Psoas muscle (tissue), 8 donors: ENCODE data around the gene METRNL. TPM values are rescaled to one million over a fixed set of nuclear protein-coding genes. Genes with fewer than 3 reads are reported as not detected.

Experiments used
- ATAC-seq, 4 donors: fragments of 200-7000 bp; cut with Tn5 transposase; one replicate each; pipeline ENCODE4 v1.9.1; 2020; ENCODE audit warnings: moderate library complexity in 3 of 4, mild to moderate bottlenecking in 2 of 4
- DNase-seq, 2 donors: peaks; one replicate each; pipeline ENCODE4 v3.0.0-alpha.2; 2020
- H3K27ac ChIP-seq: fragments of 200-600 bp; one replicate; pipeline ENCODE4 v1.8.0; 2022
- H3K27me3 ChIP-seq, 3 donors: fragments of 200-600 bp in 1 of 3; one replicate each; pipeline versions ENCODE4 v1.6.1 to v1.8.0; 2013 to 2022; ENCODE audit warnings: low read length in 2 of 3, mild to moderate bottlenecking in 2 of 3, moderate library complexity in 1 of 3; ENCODE audit not compliant: insufficient read depth in 3 of 3
- H3K36me3 ChIP-seq, 2 donors: fragments of 200-600 bp in 1 of 2; one replicate each; pipeline versions ENCODE4 v1.6.1 to v1.8.0; 2013 to 2022; ENCODE audit warnings: low read depth in 1 of 2, mild to moderate bottlenecking in 1 of 2, moderate library complexity in 1 of 2; ENCODE audit not compliant: insufficient read depth in 1 of 2
- H3K4me1 ChIP-seq: fragments of 200-600 bp; one replicate; pipeline ENCODE4 v1.8.0; 2022
- H3K4me3 ChIP-seq: fragments of 200-600 bp; one replicate; pipeline ENCODE4 v1.8.0; 2022; ENCODE audit warnings: mild to moderate bottlenecking
- H3K9me3 ChIP-seq: fragments of 200-600 bp; one replicate; pipeline ENCODE4 v1.8.0; 2022
- WGBS, 3 donors: extraction: QIAGEN DNeasy Blood & Tissue Kit; methylation state at CpG; one replicate each; pipeline versions ENCODE4 v1.1.6 to v1.1.7; 2013; 5-methylcytosine and 5-hydroxymethylcytosine counted together
- intact Hi-C, 2 donors: fragments of 100-400 bp; cut with DNase I; formaldehyde crosslinking; loops; one replicate each; pipeline versions ENCODE4 v1.11.0 to v1.14.2; 2022
- polyA plus RNA-seq, 3 donors: library from polyadenylated mRNA; stranded (reverse); fragments of 200-250 nt; gene quantifications; one replicate each; pipeline ENCODE4 v1.2.3, GENCODE V29; 2013
- total RNA-seq, 4 donors: library from RNA; stranded (reverse); fragmentation: NEBNext Ultra II Directional in 2 of 4; extraction: Animal tissue kit (Norgen Biotek cat#: 25700) in 2 of 4; gene quantifications; one replicate each; pipeline versions ENCODE4 v1.2.1 to v1.2.4, GENCODE V29; 2021 to 2023
- TF ChIP-seq, protein P1 (sequence below): fragments of 200-600 bp; IDR thresholded peaks from one replicate; pipeline ENCODE4 v1.8.0; 2022; ENCODE audit warnings: antibody characterized with exemption
- donor health status: healthy with polysubstance abuse.
- donor health status: DM: no; HTN: no; CAD: no; lungs with moderate emphysema.
- donor health status: Bipolar disorder and iron deficiency.
- donor health status: healthy.
- donor health status: DM: yes; HTN: yes; CAD: no.
- donor health status: DM: no; HTN: no; CAD: no.
- donor health status: DM: no; HTN: no; CAD: no.
- donor health status: DM: yes; HTN: yes; CAD: no.

The METRNL gene
- total and polyA plus RNA-seq, 7 donors = 6.7 to 81.7 (median 12.1) TPM

GRCh38 chr17:83084621-83085056, 5.2 kb downstream of the METRNL start:
- Histone ChIP-seq H3K4me1 (no peaks in the 10 kb centered on the region), H3K36me3 (no peaks in the 10 kb centered on the region), H3K27ac (no peak overlapping the region), H3K27me3 (peaks cover 0 to 15% (median 14%) of the 10 kb centered on the region in 3 donors), H3K4me3 (no peak overlapping the region), H3K9me3 (no peaks in the 10 kb centered on the region)
- intact Hi-C loops = no loop called here
- ATAC-seq (no peak), DNase-seq (no peak)
- WGBS, 3 donors = 82 to 93% (median 88%) methylated on average over 22 to 27 of the region's 27 CpGs
- TF ChIP-seq, protein P1, sequence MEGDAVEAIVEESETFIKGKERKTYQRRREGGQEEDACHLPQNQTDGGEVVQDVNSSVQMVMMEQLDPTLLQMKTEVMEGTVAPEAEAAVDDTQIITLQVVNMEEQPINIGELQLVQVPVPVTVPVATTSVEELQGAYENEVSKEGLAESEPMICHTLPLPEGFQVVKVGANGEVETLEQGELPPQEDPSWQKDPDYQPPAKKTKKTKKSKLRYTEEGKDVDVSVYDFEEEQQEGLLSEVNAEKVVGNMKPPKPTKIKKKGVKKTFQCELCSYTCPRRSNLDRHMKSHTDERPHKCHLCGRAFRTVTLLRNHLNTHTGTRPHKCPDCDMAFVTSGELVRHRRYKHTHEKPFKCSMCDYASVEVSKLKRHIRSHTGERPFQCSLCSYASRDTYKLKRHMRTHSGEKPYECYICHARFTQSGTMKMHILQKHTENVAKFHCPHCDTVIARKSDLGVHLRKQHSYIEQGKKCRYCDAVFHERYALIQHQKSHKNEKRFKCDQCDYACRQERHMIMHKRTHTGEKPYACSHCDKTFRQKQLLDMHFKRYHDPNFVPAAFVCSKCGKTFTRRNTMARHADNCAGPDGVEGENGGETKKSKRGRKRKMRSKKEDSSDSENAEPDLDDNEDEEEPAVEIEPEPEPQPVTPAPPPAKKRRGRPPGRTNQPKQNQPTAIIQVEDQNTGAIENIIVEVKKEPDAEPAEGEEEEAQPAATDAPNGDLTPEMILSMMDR = no peak

DNA sequence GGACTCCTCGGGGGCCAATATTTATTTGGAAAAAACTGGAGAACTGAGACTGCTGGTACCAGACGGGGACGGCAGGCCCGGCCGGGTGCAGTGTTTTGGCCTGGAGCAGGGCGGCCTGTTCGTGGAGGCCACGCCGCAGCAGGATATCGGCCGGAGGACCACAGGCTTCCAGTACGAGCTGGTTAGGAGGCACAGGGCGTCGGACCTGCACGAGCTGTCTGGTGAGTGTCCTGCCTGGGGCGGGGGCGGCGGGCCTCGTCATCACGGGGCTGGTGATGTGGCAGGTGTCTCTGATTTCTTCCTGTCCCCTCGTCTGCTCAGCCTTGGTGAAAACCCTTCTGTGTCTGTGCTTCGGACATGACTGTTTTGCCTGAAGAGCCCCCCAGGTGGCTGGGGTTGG, 5.7 kb downstream of the METRNL start:
- ATAC-seq (no peak), DNase-seq (no peak)
- H3K27me3 ChIP-seq = peaks cover 0 to 15% (median 12%) of the 10 kb centered on the region in 3 donors
- no peaks in the 10 kb centered on the region for H3K36me3 ChIP-seq
- no peaks in the 10 kb centered on the region for H3K4me1 ChIP-seq
- H3K27ac ChIP-seq = no peak overlapping the region
- no peak overlapping the region for H3K4me3 ChIP-seq
- H3K9me3 ChIP-seq = no peaks in the 10 kb centered on the region
- 85 to 92% (median 87%) methylated on average over 22 of the region's 22 CpGs for WGBS, 3 donors
- TF ChIP-seq, protein P1 = no peak
- intact Hi-C loops = no loop called here

DNA sequence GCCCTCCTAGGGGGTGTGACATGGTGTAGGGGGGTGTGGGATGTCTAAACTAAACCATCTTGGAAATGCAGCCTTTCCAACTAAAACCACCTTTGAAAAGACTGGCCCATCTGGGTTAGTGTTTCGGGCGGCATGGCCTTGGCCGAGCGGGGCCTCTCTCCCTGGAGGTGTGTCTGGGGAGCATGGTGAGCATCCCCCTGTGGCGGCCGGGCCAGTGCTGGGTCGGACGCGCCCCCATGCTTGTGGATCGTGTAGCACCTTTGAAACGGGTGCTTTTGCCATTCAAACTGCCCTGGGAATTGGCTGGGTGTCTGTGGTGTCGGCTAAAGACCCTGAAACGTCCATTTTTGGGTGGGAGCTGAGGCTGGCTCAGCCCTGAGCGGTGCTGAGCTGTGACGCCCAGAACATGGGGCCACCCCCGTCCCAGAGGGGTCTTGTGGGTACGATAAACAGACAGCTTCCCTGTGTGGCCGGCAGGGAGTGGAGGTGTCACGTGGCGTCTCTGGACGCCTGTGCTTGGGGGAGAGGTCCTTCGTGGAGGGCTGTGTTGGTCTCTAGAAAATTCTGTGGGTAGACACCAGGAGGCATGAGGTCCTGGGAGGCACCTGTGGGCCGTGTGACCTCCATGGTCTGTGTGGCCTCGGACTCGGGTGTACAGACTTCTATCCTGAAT, 6.3 kb downstream of the METRNL start:
- no peak overlapping the region for H3K4me3 ChIP-seq
- no peak overlapping the region for H3K27ac ChIP-seq
- intact Hi-C loops = no loop called here
- peaks cover 0 to 15% (median 8%) of the 10 kb centered on the region in 3 donors for H3K27me3 ChIP-seq
- no peaks in the 10 kb centered on the region for H3K9me3 ChIP-seq
- TF ChIP-seq, protein P1 = no peak
- no peaks in the 10 kb centered on the region for H3K4me1 ChIP-seq
- ATAC-seq (no peak), DNase-seq (no peak)
- WGBS, 3 donors = 79 to 87% (median 82%) methylated on average over 24 to 25 of the region's 25 CpGs
- H3K36me3 ChIP-seq = no peaks in the 10 kb centered on the region

- peaks cover 1% of the 10 kb centered on the region for H3K4me1 ChIP-seq
- peaks cover 0 to 3% of the 10 kb centered on the region in 2 donors for H3K36me3 ChIP-seq
- intact Hi-C loops = no loop called here
- no peak for ATAC-seq
- no peaks in the 10 kb centered on the region for H3K9me3 ChIP-seq
- no peak overlapping the region for H3K4me3 ChIP-seq
- DNase-seq = no peak
- no peak overlapping the region for H3K27ac ChIP-seq
- peaks cover 0 to 10% (median 2%) of the 10 kb centered on the region in 3 donors for H3K27me3 ChIP-seq
- WGBS, 3 donors = 76 to 85% (median 77%) methylated on average over 18 of the region's 18 CpGs
- TF ChIP-seq, protein P1 = no peak
Measured at GRCh38 chr17:83086199-83086880, 6.9 kb downstream of the METRNL start.
